Endodermal cell (in vitro differentiated cells): ENCODE measurements around the gene TREML2. TPM values are rescaled to one million over a fixed set of nuclear protein-coding genes. Genes with fewer than 3 reads are reported as not detected.
A peak's percentile ranks its signal among the peaks of the same experiment; 100 is the strongest.

Experiments used
- DNase-seq: peaks from one replicate; pipeline ENCODE4 v3.0.0-alpha.2; 2017
- H3K27ac ChIP-seq: 2 replicates; pipeline ENCODE4 v1.5.1; 2013; ENCODE audit warnings: mild to moderate bottlenecking, low read depth, low read length, moderate library complexity
- H3K27me3 ChIP-seq: 2 replicates; pipeline ENCODE4 v1.6.1; 2013; ENCODE audit warnings: mild to moderate bottlenecking, low read length, moderate library complexity; ENCODE audit not compliant: insufficient read depth, control insufficient read depth, poor library complexity, severe bottlenecking
- H3K36me3 ChIP-seq: 2 replicates; pipeline ENCODE4 v1.7.0; 2013; ENCODE audit warnings: mild to moderate bottlenecking, low read length, moderate library complexity; ENCODE audit not compliant: control insufficient read depth, insufficient read depth
- H3K4me1 ChIP-seq: one replicate; pipeline ENCODE4 v1.7.0; 2013; ENCODE audit warnings: low read length; ENCODE audit not compliant: control insufficient read depth, insufficient read depth
- H3K4me3 ChIP-seq: 2 replicates; pipeline ENCODE4 v1.5.1; 2013; ENCODE audit warnings: mild to moderate bottlenecking, low read length, moderate library complexity
- H3K9ac ChIP-seq: 2 replicates; pipeline ENCODE4 v1.6.1; 2013; ENCODE audit warnings: mild to moderate bottlenecking, low read length, moderate library complexity; ENCODE audit not compliant: poor library complexity, severe bottlenecking; ENCODE audit errors: extremely low read depth
- H3K9me3 ChIP-seq: 2 replicates; pipeline ENCODE4 v1.6.1; 2013; ENCODE audit warnings: mild to moderate bottlenecking, low read length, moderate library complexity; ENCODE audit not compliant: control insufficient read depth
- H3K27ac Mint-ChIP-seq: 2 replicates; pipeline ENCODE4 v1.8.0; 2020; ENCODE audit warnings: mixed read lengths
- H3K27me3 Mint-ChIP-seq: 2 replicates; pipeline ENCODE4 v1.8.0; 2021; ENCODE audit warnings: mild to moderate bottlenecking, mixed read lengths; ENCODE audit not compliant: insufficient read depth
- H3K36me3 Mint-ChIP-seq: 2 replicates; pipeline ENCODE4 v1.8.0; 2020; ENCODE audit warnings: low read depth, mixed read lengths
- H3K4me1 Mint-ChIP-seq: 2 replicates; pipeline ENCODE4 v1.8.0; 2020; ENCODE audit warnings: mixed read lengths
- H3K4me3 Mint-ChIP-seq: 2 replicates; pipeline ENCODE4 v1.8.0; 2020; ENCODE audit warnings: mild to moderate bottlenecking, moderate library complexity, mixed read lengths
- H3K9me3 Mint-ChIP-seq: 2 replicates; pipeline ENCODE4 v1.8.0; 2020; ENCODE audit warnings: mild to moderate bottlenecking, mixed read lengths
- CTCF ChIP-seq: fragments of 200-600 bp; sonication (generic); conservative IDR thresholded peaks from 2 replicates; pipeline ENCODE4 v1.5.0; 2021; ENCODE audit warnings: antibody characterized with exemption, mild to moderate bottlenecking
- WGBS, 2 experiments: methylation state at CpG; one replicate each; pipeline versions ENCODE4 v1.1.5 to v1.1.7; 2013; ENCODE audit warnings: missing lambda C conversion rate in 2 of 2, mixed read lengths in 1 of 2; ENCODE audit not compliant: insufficient coverage in 1 of 2, insufficient read length in 1 of 2; 5-methylcytosine and 5-hydroxymethylcytosine counted together
- total RNA-seq, 2 donors: library from RNA; stranded (reverse); fragmentation: NEBNext Ultra II Directional in 1 of 2; extraction: Animal tissue kit (Norgen Biotek cat#: 25700) in 1 of 2; gene quantifications; 2 replicates in 1 of 2; 3 replicates in 1 of 2; pipeline ENCODE4 v1.2.1, GENCODE V29; 2021

TREML2 gene
- total RNA-seq, 2 donors from 2014 or later = not detected

- no peaks in the 10 kb centered on the region for H3K27me3 Mint-ChIP-seq
- no peak for TF ChIP-seq CTCF
- H3K9me3 ChIP-seq = no peaks in the 10 kb centered on the region
- H3K4me1 ChIP-seq = no peaks in the 10 kb centered on the region
- no peak overlapping the region for H3K27ac Mint-ChIP-seq
- H3K36me3 ChIP-seq = no peaks in the 10 kb centered on the region
- 88% methylated on average over 3 of the region's 3 CpGs for WGBS, 2 experiments
- no peak overlapping the region for H3K4me3 Mint-ChIP-seq
- H3K9me3 Mint-ChIP-seq = peaks cover 12% of the 10 kb centered on the region
- H3K27ac ChIP-seq = no peak overlapping the region
- H3K27me3 ChIP-seq = no peaks in the 10 kb centered on the region
- peak; percentile 7 for DNase-seq
- H3K9ac ChIP-seq = no peak overlapping the region
- H3K4me3 ChIP-seq = no peak overlapping the region
- peaks cover 16% of the 10 kb centered on the region for H3K4me1 Mint-ChIP-seq
- H3K36me3 Mint-ChIP-seq = no peaks in the 10 kb centered on the region
Observed at GRCh38 chr6:41177287-41177686, 23.7 kb downstream of the TREML2 start.

GRCh38 chr6:41176189-41176588 lies 24.8 kb downstream of the TREML2 start:
- no peak overlapping the region for H3K4me3 ChIP-seq
- no peaks in the 10 kb centered on the region for H3K9me3 ChIP-seq
- H3K27me3 ChIP-seq = no peaks in the 10 kb centered on the region
- Mint-ChIP-seq H3K4me1 (peaks cover 20% of the 10 kb centered on the region), H3K27me3 (no peaks in the 10 kb centered on the region), H3K36me3 (no peaks in the 10 kb centered on the region), H3K4me3 (no peak overlapping the region), H3K27ac (no peak overlapping the region), H3K9me3 (peaks cover 12% of the 10 kb centered on the region)
- H3K36me3 ChIP-seq = no peaks in the 10 kb centered on the region
- WGBS, 2 experiments = 95 to 96% methylated on average over 12 of the region's 12 CpGs
- H3K27ac ChIP-seq = no peak overlapping the region
- H3K4me1 ChIP-seq = no peaks in the 10 kb centered on the region
- no peak overlapping the region for H3K9ac ChIP-seq
- no peak for TF ChIP-seq CTCF
- DNase-seq = peak; percentile 45

- Histone ChIP-seq H3K27ac (no peak overlapping the region), H3K9ac (no peak overlapping the region), H3K36me3 (no peaks in the 10 kb centered on the region), H3K27me3 (no peaks in the 10 kb centered on the region), H3K4me3 (no peak overlapping the region), H3K9me3 (no peaks in the 10 kb centered on the region), H3K4me1 (peaks cover 8% of the 10 kb centered on the region)
- Mint-ChIP-seq H3K36me3 (no peaks in the 10 kb centered on the region), H3K4me1 (peaks cover 31% of the 10 kb centered on the region), H3K4me3 (no peak overlapping the region), H3K27ac (no peak overlapping the region), H3K9me3 (peaks cover 12% of the 10 kb centered on the region), H3K27me3 (no peaks in the 10 kb centered on the region)
- TF ChIP-seq CTCF = no peak
- WGBS, 2 experiments = 83% methylated on average over 1 of the region's 1 CpG; no CpG with 5 or more reads in 1 of the 2 experiments
- DNase-seq = no peak
Observed at GRCh38 chr6:41175084-41175483, 25.9 kb downstream of the TREML2 start.
